A673 (cell line): ENCODE data around the gene GET3. TPM values are rescaled to one million over a fixed set of nuclear protein-coding genes. Genes with fewer than 3 reads are reported as not detected.

ENCODE experiments used
- BruUV-seq: library from RNA; stranded (reverse); fragments of 400-500 nt; replicated peaks from 2 replicates; lab custom pipeline; 2021; lab: Mats Ljungman, UMichigan
- CTCF ChIA-PET: fragments of 300-600 bp; sonication (Branson Sonifier 250); formaldehyde crosslinking; loops from one replicate; lab custom pipeline; 2022; ENCODE audit warnings: antibody characterized with exemption; lab: Charles Lee
- POLR2A ChIA-PET: fragments of 300-600 bp; sonication (Branson Sonifier 250); formaldehyde crosslinking; loops from one replicate; lab custom pipeline; 2022; ENCODE audit warnings: antibody characterized with exemption; ENCODE audit not compliant: low non-redundant PET; lab: Charles Lee
- DNase-seq: peaks from one replicate; pipeline ENCODE4 v3.0.0-alpha.2; 2015; ENCODE audit warnings: low spot score
- H3K27ac ChIP-seq: fragments of 200-600 bp; sonication (generic); 2 replicates; pipeline ENCODE4 v1.5.1; 2016; ENCODE audit warnings: mixed run types, low read depth, mild to moderate bottlenecking, mixed read lengths, antibody characterized with exemption, low read length; ENCODE audit not compliant: poor library complexity, severe bottlenecking
- H3K27me3 ChIP-seq: fragments of 200-600 bp; sonication (generic); replicated peaks from 2 replicates; pipeline ENCODE4 v1.6.1; 2017; ENCODE audit warnings: mixed run types, low read depth, mild to moderate bottlenecking, mixed read lengths, antibody characterized with exemption, low read length; ENCODE audit not compliant: insufficient read depth, poor library complexity
- H3K36me3 ChIP-seq: fragments of 200-600 bp; sonication (generic); 2 replicates; pipeline ENCODE4 v1.6.1; 2016; ENCODE audit warnings: mixed run types, mild to moderate bottlenecking, mixed read lengths, antibody characterized with exemption, low read length; ENCODE audit not compliant: insufficient read depth, poor library complexity, severe bottlenecking
- H3K4me1 ChIP-seq: fragments of 200-600 bp; sonication (generic); 2 replicates; pipeline ENCODE4 v1.6.1; 2017; ENCODE audit warnings: mixed run types, mild to moderate bottlenecking, mixed read lengths, antibody characterized with exemption, low read length; ENCODE audit not compliant: insufficient read depth, poor library complexity, severe bottlenecking
- H3K4me3 ChIP-seq: fragments of 200-600 bp; sonication (generic); 2 replicates; pipeline ENCODE4 v1.5.1; 2016; ENCODE audit warnings: low read depth, mixed run types, mild to moderate bottlenecking, mixed read lengths, low read length; ENCODE audit not compliant: poor library complexity, severe bottlenecking
- H3K9me3 ChIP-seq: fragments of 200-600 bp; sonication (generic); 2 replicates; pipeline ENCODE4 v1.6.1; 2016; ENCODE audit warnings: mixed run types, low read depth, mild to moderate bottlenecking, mixed read lengths, antibody characterized with exemption, low read length; ENCODE audit not compliant: poor library complexity, severe bottlenecking
- CTCF ChIP-seq: fragments of 300-800, 200-600 bp; sonication (generic); conservative IDR thresholded peaks from 2 replicates; pipeline ENCODE4 v1.5.1; 2017; ENCODE audit warnings: low read depth, mild to moderate bottlenecking, antibody characterized with exemption, low read length, moderate library complexity, mixed read lengths
- EZH2 ChIP-seq: fragments of 200-600 bp; sonication (generic); IDR thresholded peaks from 2 replicates; pipeline ENCODE4 v1.6.1; 2017; ENCODE audit warnings: borderline replicate concordance, low read depth, mild to moderate bottlenecking, mixed read lengths, antibody characterized with exemption, low read length; ENCODE audit not compliant: poor library complexity, severe bottlenecking
- intact Hi-C: fragments of 100-400 bp; cut with micrococcal nuclease; formaldehyde crosslinking; loops from one replicate; pipeline ENCODE4 v1.10.0; 2022; ENCODE audit not compliant: unreplicated experiment
- total RNA-seq: library from RNA; stranded (reverse); gene quantifications from 2 replicates; pipeline ENCODE4 v1.2.3, GENCODE V29; 2021

GET3 gene
- total RNA-seq, 1 experiment from 2014 or later = 91.7 TPM

- Histone ChIP-seq H3K36me3 (peaks cover 8% of the 10 kb centered on the region), H3K9me3 (no peaks in the 10 kb centered on the region), H3K27me3 (peaks cover 9% of the 10 kb centered on the region), H3K4me1 (peaks cover 27% of the 10 kb centered on the region), H3K4me3 (no peak within 1 kb of the TSS), H3K27ac (no peak within 1 kb of the TSS)
- DNase-seq = no peak
- TF ChIP-seq CTCF (no peak), EZH2 (no peak)
- ChIA-PET CTCF (no interaction called here), POLR2A (no interaction called here)
- BruUV-seq = no TSS peak
- intact Hi-C loops = no loop called here
Observed at GRCh38 chr19:12751635-12752034, 14.3 kb downstream of the GET3 start, which contains the start of gene BEST2. Gene BEST2 (plus strand): TSS chr19:12751791. CDS start chr19:12752593, 802 bp downstream.

GRCh38 chr19:12752056-12752781 is 14.9 kb downstream of the GET3 start:
- ChIA-PET CTCF (interaction anchor here (0.6 to 0.8 kb wide), 2 partner anchors 9 to 526 kb away, joined by 3 to 5 read pairs; no protein-coding TSS in a partner anchor), POLR2A (interaction anchor here (0.6 kb wide), 1 partner anchor 30 kb away, joined by 4 read pairs; no protein-coding TSS in a partner anchor)
- Histone ChIP-seq H3K4me1 (peaks cover 27% of the 10 kb centered on the region), H3K9me3 (no peaks in the 10 kb centered on the region), H3K36me3 (peaks cover 6% of the 10 kb centered on the region), H3K27me3 (peaks cover 9% of the 10 kb centered on the region), H3K4me3 (no peak overlapping the region), H3K27ac (no peak overlapping the region)
- intact Hi-C loops = no loop called here
- BruUV-seq = no TSS peak
- DNase-seq = no peak
- TF ChIP-seq CTCF (no peak), EZH2 (no peak)

- Histone ChIP-seq H3K4me1 (peaks cover 8% of the 10 kb centered on the region), H3K27me3 (peaks cover 9% of the 10 kb centered on the region), H3K36me3 (no peaks in the 10 kb centered on the region), H3K27ac (no peak overlapping the region), H3K4me3 (no peak overlapping the region), H3K9me3 (no peaks in the 10 kb centered on the region)
- ChIA-PET POLR2A (interaction anchor here (0.6 kb wide), 1 partner anchor 209 kb away, joined by 6 read pairs; no protein-coding TSS in a partner anchor), CTCF (interaction anchor here (0.7 to 1.5 kb wide), 2 partner anchors 12 to 83 kb away, joined by 3 to 7 read pairs; no protein-coding TSS in a partner anchor)
- no peak for DNase-seq
- TF ChIP-seq EZH2 (no peak), CTCF (no peak)
- intact Hi-C loops = no loop called here
- BruUV-seq = no TSS peak
Observed at GRCh38 chr19:12754465-12755196, 17.3 kb downstream of the GET3 start.
